ENCODE data around the gene DPP7.

GRCh38 chr9:137150617-137151457, 36.3 kb upstream of the DPP7 start:
- TF ChIP-seq YY1 (IDR thresholded peaks at IDR 0.05; ENCODE audit: insufficient read depth, insufficient read length) (no peak), SUZ12 (IDR thresholded peaks at IDR 0.05; ENCODE audit: extremely low read depth, insufficient read depth, insufficient read length) (no peak)
